ENCODE measurements around the gene PBX2. TPM values are rescaled to one million over a fixed set of nuclear protein-coding genes. Genes with fewer than 3 reads are reported as not detected.

Gene PBX2
- total RNA-seq, 1 experiment from 2014 or later: 122 TPM

DNA sequence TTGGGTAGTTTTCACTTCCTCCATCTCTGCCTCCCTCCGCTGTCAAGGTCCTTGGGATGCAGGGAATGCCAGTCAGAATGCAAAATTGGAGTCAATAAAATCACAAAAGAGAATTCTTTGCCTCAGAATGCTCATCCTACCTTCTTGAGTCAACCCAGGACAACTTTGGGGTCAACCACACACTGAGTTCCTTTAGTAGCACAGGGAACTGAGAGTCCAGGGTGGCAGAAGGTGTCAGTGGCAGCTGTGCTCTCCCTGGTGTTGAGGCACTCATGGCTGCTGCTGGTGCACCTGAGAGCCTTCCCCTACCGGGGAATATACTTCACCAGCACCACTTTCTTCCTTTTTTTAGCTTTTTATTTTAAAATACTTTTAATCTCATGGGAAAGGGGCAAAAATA, 34.7 kb upstream of the PBX2 start:
- CTCF ChIA-PET: no interaction called here
- intact Hi-C loops (cut with micrococcal nuclease; ENCODE audit: unreplicated experiment): no loop called here
- DNase-seq: no peak
- no peak overlapping the region for H3K4me3 Mint-ChIP-seq (ENCODE audit: low read depth, unreplicated experiment)
- H3K4me1 Mint-ChIP-seq (ENCODE audit: low read depth, unreplicated experiment): no peaks in the 10 kb centered on the region
- no peaks in the 10 kb centered on the region for H3K36me3 Mint-ChIP-seq (ENCODE audit: insufficient read depth, unreplicated experiment)
- H3K9me3 Mint-ChIP-seq (ENCODE audit: low read depth, unreplicated experiment): no peaks in the 10 kb centered on the region
- TF ChIP-seq, protein P1, sequence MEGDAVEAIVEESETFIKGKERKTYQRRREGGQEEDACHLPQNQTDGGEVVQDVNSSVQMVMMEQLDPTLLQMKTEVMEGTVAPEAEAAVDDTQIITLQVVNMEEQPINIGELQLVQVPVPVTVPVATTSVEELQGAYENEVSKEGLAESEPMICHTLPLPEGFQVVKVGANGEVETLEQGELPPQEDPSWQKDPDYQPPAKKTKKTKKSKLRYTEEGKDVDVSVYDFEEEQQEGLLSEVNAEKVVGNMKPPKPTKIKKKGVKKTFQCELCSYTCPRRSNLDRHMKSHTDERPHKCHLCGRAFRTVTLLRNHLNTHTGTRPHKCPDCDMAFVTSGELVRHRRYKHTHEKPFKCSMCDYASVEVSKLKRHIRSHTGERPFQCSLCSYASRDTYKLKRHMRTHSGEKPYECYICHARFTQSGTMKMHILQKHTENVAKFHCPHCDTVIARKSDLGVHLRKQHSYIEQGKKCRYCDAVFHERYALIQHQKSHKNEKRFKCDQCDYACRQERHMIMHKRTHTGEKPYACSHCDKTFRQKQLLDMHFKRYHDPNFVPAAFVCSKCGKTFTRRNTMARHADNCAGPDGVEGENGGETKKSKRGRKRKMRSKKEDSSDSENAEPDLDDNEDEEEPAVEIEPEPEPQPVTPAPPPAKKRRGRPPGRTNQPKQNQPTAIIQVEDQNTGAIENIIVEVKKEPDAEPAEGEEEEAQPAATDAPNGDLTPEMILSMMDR (IDR thresholded peaks at IDR 0.05; ENCODE audit: unreplicated experiment): no peak
- peaks cover 43% of the 10 kb centered on the region for H3K27me3 Mint-ChIP-seq (ENCODE audit: unreplicated experiment)
- no TSS peak for BruUV-seq (replicated peaks)
- no peak overlapping the region for H3K27ac Mint-ChIP-seq (ENCODE audit: unreplicated experiment)

GRCh38 chr6:32223258-32224235, 33.5 kb upstream of the PBX2 start, which contains the start of gene NOTCH4:
NOTCH4 (minus strand) TSS chr6:32224067; CDS start chr6:32223928, 139 bp downstream.
- peaks cover 54% of the 10 kb centered on the region for H3K27me3 Mint-ChIP-seq (ENCODE audit: unreplicated experiment)
- no peaks in the 10 kb centered on the region for H3K9me3 Mint-ChIP-seq (ENCODE audit: low read depth, unreplicated experiment)
- CTCF ChIA-PET: interaction anchor here (0.6 to 0.8 kb wide), 3 partner anchors 20 to 1845 kb away, joined by 3 to 10 read pairs (median 4); partner anchors contain the start of gene PBX2
- intact Hi-C loops (cut with micrococcal nuclease; ENCODE audit: unreplicated experiment): no loop called here
- DNase-seq: no peak
- BruUV-seq (replicated peaks): no TSS peak
- no peak within 1 kb of the TSS for H3K4me3 Mint-ChIP-seq (ENCODE audit: low read depth, unreplicated experiment)
- no peaks in the 10 kb centered on the region for H3K4me1 Mint-ChIP-seq (ENCODE audit: low read depth, unreplicated experiment)
- no peak within 1 kb of the TSS for H3K27ac Mint-ChIP-seq (ENCODE audit: unreplicated experiment)
- H3K36me3 Mint-ChIP-seq (ENCODE audit: insufficient read depth, unreplicated experiment): no peaks in the 10 kb centered on the region
- TF ChIP-seq, protein P1 (IDR thresholded peaks at IDR 0.05; ENCODE audit: unreplicated experiment): no peak

- DNase-seq: no peak
- Mint-ChIP-seq H3K27ac (ENCODE audit: unreplicated experiment) (no peak overlapping the region), H3K27me3 (ENCODE audit: unreplicated experiment) (peaks cover 64% of the 10 kb centered on the region), H3K4me1 (ENCODE audit: low read depth, unreplicated experiment) (no peaks in the 10 kb centered on the region), H3K4me3 (ENCODE audit: low read depth, unreplicated experiment) (no peak overlapping the region), H3K36me3 (ENCODE audit: insufficient read depth, unreplicated experiment) (no peaks in the 10 kb centered on the region), H3K9me3 (ENCODE audit: low read depth, unreplicated experiment) (no peaks in the 10 kb centered on the region)
- BruUV-seq (replicated peaks): no TSS peak
- CTCF ChIA-PET: interaction anchor here (0.8 kb wide), 1 partner anchor 1846 kb away, joined by 10 read pairs; no protein-coding TSS in a partner anchor
- intact Hi-C loops (cut with micrococcal nuclease; ENCODE audit: unreplicated experiment): no loop called here
- TF ChIP-seq, protein P1 (IDR thresholded peaks at IDR 0.05; ENCODE audit: unreplicated experiment): no peak
Observed at GRCh38 chr6:32222333-32223230, 32.6 kb upstream of the PBX2 start.

DNA sequence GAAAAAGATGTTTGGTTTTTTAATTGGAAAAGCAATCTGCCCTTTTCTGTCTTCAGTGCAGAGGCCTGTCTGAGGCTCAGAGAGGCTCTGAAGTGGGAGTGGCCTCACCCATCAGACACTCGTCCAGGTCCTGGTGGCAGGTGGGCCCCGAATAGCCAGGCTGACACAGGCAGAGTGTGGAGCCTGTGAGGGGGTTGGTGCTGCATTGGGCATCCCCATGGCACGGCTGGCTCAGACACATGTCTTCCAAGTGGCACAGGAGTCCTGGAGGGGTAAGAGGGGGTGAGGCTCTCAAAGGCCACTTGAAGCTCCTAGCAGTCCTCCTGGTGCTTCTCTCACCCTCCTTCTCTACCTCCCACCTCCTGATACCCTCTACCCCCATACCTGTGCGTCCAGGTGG, 30.0 kb upstream of the PBX2 start:
- H3K27me3 Mint-ChIP-seq (ENCODE audit: unreplicated experiment): peaks cover 89% of the 10 kb centered on the region
- H3K27ac Mint-ChIP-seq (ENCODE audit: unreplicated experiment): no peak overlapping the region
- no peaks in the 10 kb centered on the region for H3K36me3 Mint-ChIP-seq (ENCODE audit: insufficient read depth, unreplicated experiment)
- TF ChIP-seq, protein P1 (IDR thresholded peaks at IDR 0.05; ENCODE audit: unreplicated experiment): no peak
- no peaks in the 10 kb centered on the region for H3K9me3 Mint-ChIP-seq (ENCODE audit: low read depth, unreplicated experiment)
- intact Hi-C loops (cut with micrococcal nuclease; ENCODE audit: unreplicated experiment): no loop called here
- CTCF ChIA-PET: interaction anchor here (1.0 kb wide), 1 partner anchor 182 kb away, joined by 3 read pairs; no protein-coding TSS in a partner anchor
- DNase-seq: no peak
- no peaks in the 10 kb centered on the region for H3K4me1 Mint-ChIP-seq (ENCODE audit: low read depth, unreplicated experiment)
- BruUV-seq (replicated peaks): no TSS peak
- H3K4me3 Mint-ChIP-seq (ENCODE audit: low read depth, unreplicated experiment): no peak overlapping the region
